ENCODE data around the gene AKAP17A. TPM values are rescaled to one million over a fixed set of nuclear protein-coding genes. Genes with fewer than 3 reads are reported as not detected.

The AKAP17A gene
- total and polyA plus RNA-seq, 2 donors (not counting 1 experiment from before 2014, with no cell fraction given), result 126 to 196 TPM

DNA sequence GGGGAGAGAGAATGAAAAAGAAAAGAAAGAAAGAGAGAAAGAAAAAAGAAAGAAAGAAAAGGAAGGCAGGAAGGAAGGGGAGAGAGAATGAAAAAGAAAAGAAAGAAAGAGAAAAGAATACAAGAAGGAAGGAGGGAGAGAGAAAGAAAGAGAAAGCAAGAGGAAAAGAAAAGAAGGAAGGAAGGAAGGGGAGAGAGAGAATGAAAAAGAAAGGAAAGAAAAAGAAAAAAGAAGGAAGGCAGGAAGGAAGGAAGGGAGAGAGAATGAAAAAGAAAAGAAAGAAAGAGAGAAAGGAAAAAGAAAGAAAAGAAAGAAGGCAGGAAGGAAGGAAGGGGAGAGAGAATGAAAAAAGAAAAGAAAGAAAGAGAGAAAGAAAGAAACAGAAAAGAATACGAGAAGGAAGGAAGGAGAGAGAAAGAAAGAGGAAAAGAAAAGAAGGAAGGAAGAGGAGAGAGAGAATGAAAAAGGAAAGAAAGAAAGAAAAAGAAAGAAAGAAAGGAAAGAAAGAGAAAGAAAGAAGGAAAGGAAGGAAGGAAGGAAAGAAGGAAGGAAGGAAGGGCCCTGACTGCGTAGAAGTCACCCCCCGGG, 39.4 kb upstream of the AKAP17A start:
- H3K4me1 ChIP-seq (ENCODE audit: control insufficient read depth in 2 of 2, insufficient read depth in 2 of 2, low read length in 2 of 2), result peaks cover 57 to 75% of the 10 kb centered on the region in 2 donors
- WGBS (ENCODE audit: insufficient coverage), result 78% methylated on average over 3 of the region's 3 CpGs
- DNase-seq, result no peak

More for the DNA sequence above, 39.4 kb upstream of the AKAP17A start:
- H3K4me3 Mint-ChIP-seq, result no peak overlapping the region
- no peak overlapping the region for H2AFZ ChIP-seq (ENCODE audit: insufficient read depth, low read depth, low read length, poor library complexity, severe bottlenecking)
- TF ChIP-seq, protein P1, sequence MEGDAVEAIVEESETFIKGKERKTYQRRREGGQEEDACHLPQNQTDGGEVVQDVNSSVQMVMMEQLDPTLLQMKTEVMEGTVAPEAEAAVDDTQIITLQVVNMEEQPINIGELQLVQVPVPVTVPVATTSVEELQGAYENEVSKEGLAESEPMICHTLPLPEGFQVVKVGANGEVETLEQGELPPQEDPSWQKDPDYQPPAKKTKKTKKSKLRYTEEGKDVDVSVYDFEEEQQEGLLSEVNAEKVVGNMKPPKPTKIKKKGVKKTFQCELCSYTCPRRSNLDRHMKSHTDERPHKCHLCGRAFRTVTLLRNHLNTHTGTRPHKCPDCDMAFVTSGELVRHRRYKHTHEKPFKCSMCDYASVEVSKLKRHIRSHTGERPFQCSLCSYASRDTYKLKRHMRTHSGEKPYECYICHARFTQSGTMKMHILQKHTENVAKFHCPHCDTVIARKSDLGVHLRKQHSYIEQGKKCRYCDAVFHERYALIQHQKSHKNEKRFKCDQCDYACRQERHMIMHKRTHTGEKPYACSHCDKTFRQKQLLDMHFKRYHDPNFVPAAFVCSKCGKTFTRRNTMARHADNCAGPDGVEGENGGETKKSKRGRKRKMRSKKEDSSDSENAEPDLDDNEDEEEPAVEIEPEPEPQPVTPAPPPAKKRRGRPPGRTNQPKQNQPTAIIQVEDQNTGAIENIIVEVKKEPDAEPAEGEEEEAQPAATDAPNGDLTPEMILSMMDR (IDR thresholded peaks at IDR 0.05), result peak; percentile 65
- no peak for TF ChIP-seq EZH2 (IDR thresholded peaks at IDR 0.05; ENCODE audit: borderline replicate concordance, insufficient read depth, low read depth, low read length, poor library complexity, severe bottlenecking)
- no peaks in the 10 kb centered on the region for H3K27me3 ChIP-seq (replicated peaks in 1 of 4; ENCODE audit: control extremely low read depth in 1 of 4, control insufficient read depth in 3 of 4, insufficient read depth in 4 of 4, low read length in 3 of 4)
- H3K9ac ChIP-seq (ENCODE audit: low read length), result no peak overlapping the region
- CTCF ChIA-PET, result no interaction called here
- no peaks in the 10 kb centered on the region for H4K20me1 ChIP-seq (ENCODE audit: control insufficient read depth, insufficient read depth, low read length, poor library complexity, severe bottlenecking)
- H3K9me3 ChIP-seq (ENCODE audit: control extremely low read depth in 1 of 3, control insufficient read depth in 2 of 3, insufficient read depth in 1 of 3, low read length in 2 of 3), result peaks cover 2 to 56% (median 16%) of the 10 kb centered on the region in 3 donors
- peak overlapping the region; percentile 9 for H3K4me2 ChIP-seq (replicated peaks; ENCODE audit: low read depth, low read length, poor library complexity, severe bottlenecking)
- H3K36me3 ChIP-seq (replicated peaks in 1 of 2; ENCODE audit: control extremely low read depth in 1 of 2, control insufficient read depth in 1 of 2, extremely low read depth in 1 of 2, insufficient read depth in 2 of 2, low read length in 1 of 2), result no peaks in the 10 kb centered on the region
- H3K27ac Mint-ChIP-seq, result peak overlapping the region; percentile 90
- no peaks in the 10 kb centered on the region for H3K79me2 ChIP-seq (ENCODE audit: control insufficient read depth, insufficient read depth, low read length)
- no peaks in the 10 kb centered on the region for H3K27me3 Mint-ChIP-seq
- peaks cover 61% of the 10 kb centered on the region for H3K4me1 Mint-ChIP-seq
- H3K9me3 Mint-ChIP-seq (ENCODE audit: insufficient read depth), result peaks cover 4% of the 10 kb centered on the region
- peak overlapping the region in 1 of 5 experiments; percentile 2 for H3K4me3 ChIP-seq (ENCODE audit: control extremely low read depth in 1 of 5, extremely low read depth in 1 of 5, insufficient read depth in 1 of 5, low read depth in 2 of 5, low read length in 4 of 5)
- POLR2A ChIA-PET, result no interaction called here
- intact Hi-C loops (cut with micrococcal nuclease), result no loop called here
- peak overlapping the region; percentile 18 to 85 for H3K27ac ChIP-seq (ENCODE audit: low read length in 2 of 2)
- ATAC-seq (ENCODE audit: low read depth), result no peak

Measured in B cell (primary cell).